Measurements from ENCODE around the gene TRPM2. TPM values are rescaled to one million over a fixed set of nuclear protein-coding genes. Genes with fewer than 3 reads are reported as not detected.

Gene TRPM2
- total RNA-seq, 1 donor = not detected

- no peak overlapping the region for H3K4me3 ChIP-seq (ENCODE audit: low read depth, low read length)
- no peak for DNase-seq (ENCODE audit: low read depth)
- no peak for TF ChIP-seq CTCF (IDR thresholded peaks at IDR 0.05; ENCODE audit: insufficient read depth, low read length)
Observed at GRCh38 chr21:44438531-44439210, 85.2 kb downstream of the TRPM2 start.

DNA sequence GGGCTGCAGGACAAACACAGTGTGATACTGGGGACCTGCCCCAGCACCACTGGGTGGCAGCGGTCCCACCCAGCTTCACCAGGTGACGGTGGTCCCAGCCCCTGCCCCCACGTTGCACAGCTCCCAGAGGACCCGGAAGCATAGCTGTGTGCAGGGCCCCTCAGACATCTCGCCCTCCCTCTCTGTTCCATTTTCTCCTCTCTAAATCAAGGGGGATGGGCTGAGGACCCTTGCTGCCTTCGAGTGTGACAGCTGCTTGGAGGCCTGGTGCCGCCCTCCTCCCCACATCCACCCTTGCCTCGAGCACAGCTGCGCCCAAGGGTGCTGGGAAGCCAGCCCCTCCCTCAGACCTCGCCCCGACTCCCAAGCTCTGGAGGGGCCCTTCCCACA, 85.8 kb downstream of the TRPM2 start:
- H3K4me3 ChIP-seq (ENCODE audit: low read depth, low read length) = no peak overlapping the region
- DNase-seq (ENCODE audit: low read depth) = no peak
- TF ChIP-seq CTCF (IDR thresholded peaks at IDR 0.05; ENCODE audit: insufficient read depth, low read length) = no peak

DNA sequence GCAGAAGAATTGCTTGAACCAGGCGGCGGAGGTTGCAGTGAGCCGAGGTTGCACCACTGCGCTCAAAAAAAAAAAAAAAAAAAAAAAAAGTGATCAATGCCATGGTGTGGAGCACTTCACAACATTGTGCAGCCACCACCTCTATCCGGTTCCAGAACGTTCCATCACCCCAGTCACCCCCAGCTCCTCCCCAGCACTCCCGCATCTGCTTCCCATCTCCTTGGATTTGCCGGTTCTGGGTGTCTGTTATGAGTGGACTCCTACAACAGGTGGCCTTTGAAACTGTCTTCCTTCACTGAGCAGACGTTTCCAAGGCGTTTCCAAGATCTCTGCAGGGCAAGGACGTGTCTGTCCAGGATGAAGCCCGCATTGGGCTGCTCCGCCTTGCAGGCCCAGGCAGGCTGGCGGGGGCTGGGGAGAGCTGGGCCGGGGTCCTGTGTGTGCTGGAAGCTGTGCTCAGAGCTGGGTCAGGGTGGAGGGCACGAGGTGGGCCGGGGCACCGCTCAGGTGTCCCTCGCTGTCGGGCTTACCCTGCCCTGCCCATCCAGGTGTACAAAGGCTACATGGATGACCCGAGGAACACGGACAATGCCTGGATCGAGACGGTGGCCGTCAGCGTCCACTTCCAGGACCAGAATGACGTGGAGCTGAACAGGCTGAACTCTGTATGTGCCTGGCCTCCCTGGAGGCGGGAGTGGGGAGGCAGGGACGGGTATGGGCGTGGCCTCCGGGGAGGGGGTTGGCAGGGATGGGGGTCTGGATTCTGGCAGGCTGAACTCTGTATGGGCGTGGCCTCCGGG, 87.0 kb downstream of the TRPM2 start:
- no peak for DNase-seq (ENCODE audit: low read depth)
- H3K4me3 ChIP-seq (ENCODE audit: low read depth, low read length) = no peak overlapping the region
- no peak for TF ChIP-seq CTCF (IDR thresholded peaks at IDR 0.05; ENCODE audit: insufficient read depth, low read length)

- no peak overlapping the region for H3K4me3 ChIP-seq (ENCODE audit: low read depth, low read length)
- DNase-seq (ENCODE audit: low read depth) = no peak
- no peak for TF ChIP-seq CTCF (IDR thresholded peaks at IDR 0.05; ENCODE audit: insufficient read depth, low read length)
Observed at GRCh38 chr21:44441041-44441400, 87.6 kb downstream of the TRPM2 start.

DNA sequence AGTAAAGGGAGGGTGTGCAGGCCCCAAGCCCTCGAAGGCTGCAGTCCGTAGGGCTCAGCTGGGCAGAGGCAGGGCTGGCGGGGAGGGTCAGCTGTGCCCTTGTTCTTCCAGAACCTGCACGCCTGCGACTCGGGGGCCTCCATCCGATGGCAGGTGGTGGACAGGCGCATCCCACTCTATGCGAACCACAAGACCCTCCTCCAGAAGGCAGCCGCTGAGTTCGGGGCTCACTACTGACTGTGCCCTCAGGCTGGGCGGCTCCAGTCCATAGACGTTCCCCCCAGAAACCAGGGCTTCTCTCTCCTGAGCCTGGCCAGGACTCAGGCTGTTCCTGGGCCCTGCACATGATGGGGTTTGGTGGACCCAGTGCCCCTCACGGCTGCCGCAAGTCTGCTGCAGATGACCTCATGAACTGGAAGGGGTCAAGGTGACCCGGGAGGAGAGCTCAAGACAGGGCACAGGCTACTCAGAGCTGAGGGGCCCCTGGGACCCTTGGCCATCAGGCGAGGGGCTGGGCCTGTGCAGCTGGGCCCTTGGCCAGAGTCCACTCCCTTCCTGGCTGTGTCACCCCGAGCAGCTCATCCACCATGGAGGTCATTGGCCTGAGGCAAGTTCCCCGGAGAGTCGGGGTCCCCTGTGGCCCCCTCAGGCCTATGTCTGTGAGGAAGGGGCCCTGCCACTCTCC, 88.3 kb downstream of the TRPM2 start:
- no peak for TF ChIP-seq CTCF (IDR thresholded peaks at IDR 0.05; ENCODE audit: insufficient read depth, low read length)
- H3K4me3 ChIP-seq (ENCODE audit: low read depth, low read length) = no peak overlapping the region

GRCh38 chr21:44442266-44443125, 89.1 kb downstream of the TRPM2 start:
- no peak for TF ChIP-seq CTCF (IDR thresholded peaks at IDR 0.05; ENCODE audit: insufficient read depth, low read length)
- DNase-seq (ENCODE audit: low read depth) = no peak
- no peak overlapping the region for H3K4me3 ChIP-seq (ENCODE audit: low read depth, low read length)

More for the DNA sequence above, 88.3 kb downstream of the TRPM2 start:
- no peak for DNase-seq (ENCODE audit: low read depth)
